K562 (cell line): Measurements from ENCODE around the gene UNC93B1. TPM values are rescaled to one million over a fixed set of nuclear protein-coding genes. Genes with fewer than 3 reads are reported as not detected.

Experiments used
- ASH1L ChIP-seq: fragments of 450-650 bp; IDR thresholded peaks from 2 replicates; pipeline ENCODE4 v1.6.1; 2018; ENCODE audit warnings: borderline replicate concordance, mild to moderate bottlenecking, low read depth; ENCODE audit not compliant: partially characterized antibody
- ATF4 ChIP-seq: fragments of 450-650 bp; formaldehyde crosslinking; IDR thresholded peaks from 2 replicates; pipeline ENCODE4 v1.4.0; 2022; ENCODE audit warnings: mild to moderate bottlenecking, moderate library complexity
- ELF2 ChIP-seq: fragments of 250-450 bp; sonication (Bioruptor Pico); IDR thresholded peaks from 2 replicates; pipeline ENCODE4 v1.5.0; 2021; ENCODE audit warnings: mild to moderate bottlenecking
- EP400 ChIP-seq: fragments of 450-650 bp; IDR thresholded peaks from 2 replicates; pipeline ENCODE4 v1.6.1; 2017; ENCODE audit warnings: antibody characterized with exemption, mild to moderate bottlenecking, moderate library complexity
- ETV6 ChIP-seq, 3 experiments: fragments of 150-350 bp in 1 of 3; sonication (generic) in 1 of 3; formaldehyde crosslinking in 1 of 3; IDR thresholded peaks; 2 replicates each; pipeline versions ENCODE4 v1.6.1 to v1.8.0; 2014 to 2022; ENCODE audit warnings: borderline replicate concordance in 2 of 3, low read depth in 2 of 3, antibody characterized with exemption in 1 of 3, low read length in 1 of 3, mild to moderate bottlenecking in 1 of 3, missing genetic modification reagents in 1 of 3
- FOSL1 ChIP-seq: fragments of 200-800 bp; sonication (Bioruptor generic); conservative IDR thresholded peaks from 2 replicates; pipeline ENCODE4 v1.6.1; 2016; ENCODE audit warnings: missing genetic modification characterization, missing compliant biosample characterization
- GATAD2B ChIP-seq: fragments of 450-650 bp; IDR thresholded peaks from 2 replicates; pipeline ENCODE4 v1.6.1; 2017; ENCODE audit warnings: mild to moderate bottlenecking, borderline replicate concordance
- HMGN3 ChIP-seq: IDR thresholded peaks from 2 replicates; pipeline ENCODE4 v1.6.1; 2011; ENCODE audit warnings: borderline replicate concordance, low read depth, mild to moderate bottlenecking, mixed read lengths, low read length; ENCODE audit not compliant: insufficient read length; ENCODE audit errors: extremely low read depth
- MECOM ChIP-seq: fragments of 250-450 bp; sonication (Bioruptor Pico); IDR thresholded peaks from 2 replicates; pipeline ENCODE4 v1.8.0; 2022; ENCODE audit warnings: inconsistent platforms
- MIER1 ChIP-seq: fragments of 450-650 bp; IDR thresholded peaks from 2 replicates; pipeline ENCODE4 v1.6.1; 2016; ENCODE audit warnings: antibody characterized with exemption, mild to moderate bottlenecking, low read depth
- NR2C2 ChIP-seq, 2 experiments: fragments of 200-800 bp in 1 of 2; sonication (Bioruptor generic) in 1 of 2; sonication (generic) in 1 of 2; formaldehyde crosslinking in 1 of 2; IDR thresholded peaks; 2 replicates each; pipeline versions ENCODE4 v1.6.1 to v1.8.0; 2016 to 2022; ENCODE audit warnings: mild to moderate bottlenecking in 1 of 2, missing compliant biosample characterization in 1 of 2, missing genetic modification characterization in 1 of 2, missing genetic modification reagents in 1 of 2
- PHF8 ChIP-seq: fragments of 200-600 bp; sonication (generic); IDR thresholded peaks from 2 replicates; pipeline ENCODE4 v1.6.1; 2012; ENCODE audit warnings: mixed run types, mild to moderate bottlenecking, inconsistent platforms, low read length, moderate library complexity, borderline replicate concordance
- PKNOX1 ChIP-seq: fragments of 450-650 bp; IDR thresholded peaks from 2 replicates; pipeline ENCODE4 v1.6.1; 2016
- RBM22 ChIP-seq: fragments of 200-400 bp; formaldehyde crosslinking; IDR thresholded peaks from 2 replicates; pipeline ENCODE4 v1.6.1; 2018; ENCODE audit warnings: low read length, low read depth; ENCODE audit not compliant: poor library complexity, severe bottlenecking
- SP1 ChIP-seq: sonication (generic); formaldehyde crosslinking; IDR thresholded peaks from 2 replicates; pipeline ENCODE4 v1.8.1; 2022; ENCODE audit warnings: mild to moderate bottlenecking, missing genetic modification reagents
- ZFX ChIP-seq: sonication (generic); formaldehyde crosslinking; IDR thresholded peaks from 2 replicates; pipeline ENCODE4 v1.8.0; 2022; ENCODE audit warnings: mild to moderate bottlenecking, missing genetic modification reagents, moderate library complexity
- ZNF586 ChIP-seq: fragments of 450-650 bp; formaldehyde crosslinking; conservative IDR thresholded peaks from 2 replicates; pipeline ENCODE4 v1.4.0; 2020; ENCODE audit warnings: mild to moderate bottlenecking, moderate library complexity
- ZNF592 ChIP-seq: fragments of 450-650 bp; IDR thresholded peaks from 2 replicates; pipeline ENCODE4 v1.6.1; 2017; ENCODE audit warnings: antibody characterized with exemption, mild to moderate bottlenecking
- ZNF699 ChIP-seq: fragments of 250-450 bp; sonication (Bioruptor Pico); IDR thresholded peaks from 2 replicates; pipeline ENCODE4 v1.8.0; 2021; ENCODE audit warnings: mild to moderate bottlenecking, moderate library complexity; ENCODE audit not compliant: insufficient replicate concordance
- ZNF75A ChIP-seq: fragments of 450-650 bp; formaldehyde crosslinking; IDR thresholded peaks from 2 replicates; pipeline ENCODE4 v1.4.0; 2020; ENCODE audit warnings: mild to moderate bottlenecking
- polyA plus RNA-seq, 8 experiments: library from polyadenylated mRNA; depleted of rRNA in 4 of 8; stranded (reverse) in 5 of 8; unstranded in 3 of 8; fragments of >200 nt; fragmentation: Nextera tagmentation in 2 of 8; fragmentation: Illumina TruSeq in 1 of 8; extraction: Ambion mirVana in 2 of 8; extraction: Trizol in 1 of 8; gene quantifications; 2 replicates each; pipeline versions ENCODE4 v1.2.1 to v1.2.3, GENCODE V29; 2011 to 2014; ENCODE audit warnings: inconsistent platforms in 1 of 8, missing spikeins in 1 of 8
- total RNA-seq, 7 experiments: library from RNA; depleted of rRNA in 6 of 7; stranded (reverse); fragments of >200 nt in 6 of 7; fragmentation: Illumina TruSeq in 2 of 7; extraction: Trizol in 2 of 7; gene quantifications; 2 replicates each; pipeline versions ENCODE4 v1.2.1 to v1.2.3, GENCODE V29; 2011 to 2021; ENCODE audit warnings: low replicate concordance in 1 of 7

UNC93B1 gene
- total and polyA plus RNA-seq, 9 of the 15 experiments (the other 6 are each of a cell fraction or from before 2014, with no cell fraction given) = 0.10 to 13.6 (median 6.5) TPM

GRCh38 chr11:68038718-68039525 is 35.0 kb upstream of the UNC93B1 start, which contains the start of gene TCIRG1 (continued):
- TF ChIP-seq EP400 = peak; percentile 42
- peak; percentile 94 for TF ChIP-seq ZFX
- TF ChIP-seq ZNF75A (CRISPR knock-in tag) = no peak
- peak; percentile 68 for TF ChIP-seq HMGN3
- no peak for TF ChIP-seq ZNF586 (CRISPR knock-in tag)
- peak; percentile 47; the same call in 1 of the 2 replicates for TF ChIP-seq GATAD2B
- TF ChIP-seq ATF4 (CRISPR knock-in tag) = no peak
- TF ChIP-seq RBM22 = peak; percentile 27
- TF ChIP-seq FOSL1 (tag) = peak; percentile 2; the same call in 1 of the 2 replicates
- TF ChIP-seq ASH1L = no peak
- no peak for TF ChIP-seq ETV6 (IDR thresholded peaks at IDR 0.05; ENCODE audit: borderline replicate concordance in 1 of 2, low read depth in 2 of 2, low read length in 1 of 2)
- TF ChIP-seq ETV6 (CRISPR knock-in tag; IDR thresholded peaks at IDR 0.05; ENCODE audit: borderline replicate concordance) = no peak
- TF ChIP-seq ZNF699 (CRISPR knock-in tag) = no peak
- 0 out of 2 replicates have a peak, but pooled peaks have one; percentile 52 for TF ChIP-seq ZNF592
- TF ChIP-seq MIER1 = 0 out of 2 replicates have a peak, but pooled peaks have one; percentile 43
- TF ChIP-seq PKNOX1 = no peak
- peak; percentile 7; the same call in 1 of the 2 replicates for TF ChIP-seq ELF2 (CRISPR knock-in tag)
- TF ChIP-seq PHF8 = peak; percentile 97
- TF ChIP-seq NR2C2 (CRISPR knock-in tag; IDR thresholded peaks at IDR 0.05) = no peak
- no peak; the same call in 1 of the 2 replicates for TF ChIP-seq NR2C2 (tag; IDR thresholded peaks at IDR 0.05)
- 0 out of 2 replicates have a peak, but pooled peaks have one; percentile 51 for TF ChIP-seq MECOM (CRISPR knock-in tag)
- TF ChIP-seq SP1 (CRISPR knock-in tag) = peak; percentile 72
